NCI-H774 (cell line): ENCODE measurements around the gene COL5A1.

Experiments
- DNase-seq: peaks from one replicate; lab custom pipeline; 2025; lab: John Stamatoyannopoulos, UW

Gene COL5A1

GRCh38 chr9:134743853-134744252 is 102.2 kb downstream of the COL5A1 start:
- DNase-seq: no peak

- DNase-seq: no peak
Measured at GRCh38 chr9:134744385-134745295, 103.0 kb downstream of the COL5A1 start.

DNA sequence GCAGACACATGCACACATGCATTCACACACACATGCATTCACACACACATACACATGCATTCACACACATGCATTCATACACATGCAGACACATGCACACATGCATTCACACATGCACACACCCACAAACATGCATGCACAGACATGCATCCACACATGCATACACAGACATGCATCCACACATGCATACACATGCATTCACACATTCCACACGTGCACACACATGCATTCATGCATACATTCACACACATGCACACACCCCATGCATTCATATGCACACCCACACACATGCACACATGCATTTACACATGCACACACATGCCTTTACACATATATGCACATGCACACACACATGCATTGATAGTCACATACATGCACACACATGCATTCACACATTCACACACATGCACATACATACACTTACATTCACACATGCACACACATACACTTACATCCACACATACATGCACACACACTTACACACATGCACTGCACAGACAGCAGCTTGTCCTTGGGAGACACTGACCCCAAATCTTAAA is 106.4 kb downstream of the COL5A1 start:
- DNase-seq: no peak

DNA sequence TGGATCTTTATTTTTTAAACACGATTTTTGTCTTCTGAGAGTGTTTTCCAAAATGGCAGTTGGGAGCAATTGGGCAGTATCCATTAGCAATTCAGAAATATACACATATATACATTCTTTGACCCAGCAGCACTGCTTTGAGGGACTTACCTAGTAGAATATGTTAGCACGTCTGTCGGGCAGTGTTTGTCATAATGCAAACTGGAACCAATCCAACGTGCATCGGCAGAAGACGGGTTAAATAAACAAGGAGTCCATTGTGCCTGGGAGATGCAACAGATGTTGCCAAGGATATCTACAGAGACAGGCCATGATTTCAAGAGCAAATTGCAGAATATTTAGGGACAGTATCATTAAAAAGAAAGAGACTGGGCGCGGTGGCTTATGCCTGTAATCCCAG is 107.0 kb downstream of the COL5A1 start:
- DNase-seq: no peak

GRCh38 chr9:134750450-134751155 is 109.0 kb downstream of the COL5A1 start:
- no peak for DNase-seq

DNA sequence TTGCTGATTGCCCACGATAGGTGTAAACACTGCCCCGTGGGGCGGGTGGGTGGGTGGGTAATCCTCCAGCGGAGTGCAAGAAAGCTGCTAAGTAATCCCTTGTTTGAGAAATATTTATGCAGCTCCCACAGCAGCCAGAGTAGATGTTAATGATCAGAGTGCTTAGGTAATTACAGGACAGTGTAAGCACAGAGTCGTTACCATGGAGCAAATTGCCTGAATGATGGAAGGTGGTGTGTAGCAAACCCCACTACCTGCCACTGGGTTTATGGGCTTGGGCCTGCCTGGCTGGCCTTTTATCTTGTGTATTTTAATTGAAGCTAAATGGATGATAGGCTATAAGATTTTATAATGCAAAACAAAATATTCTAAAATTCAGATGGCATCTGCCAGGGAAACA is 110.0 kb downstream of the COL5A1 start:
- DNase-seq: no peak

GRCh38 chr9:134752471-134753168 is 111.0 kb downstream of the COL5A1 start:
- DNase-seq: no peak

DNA sequence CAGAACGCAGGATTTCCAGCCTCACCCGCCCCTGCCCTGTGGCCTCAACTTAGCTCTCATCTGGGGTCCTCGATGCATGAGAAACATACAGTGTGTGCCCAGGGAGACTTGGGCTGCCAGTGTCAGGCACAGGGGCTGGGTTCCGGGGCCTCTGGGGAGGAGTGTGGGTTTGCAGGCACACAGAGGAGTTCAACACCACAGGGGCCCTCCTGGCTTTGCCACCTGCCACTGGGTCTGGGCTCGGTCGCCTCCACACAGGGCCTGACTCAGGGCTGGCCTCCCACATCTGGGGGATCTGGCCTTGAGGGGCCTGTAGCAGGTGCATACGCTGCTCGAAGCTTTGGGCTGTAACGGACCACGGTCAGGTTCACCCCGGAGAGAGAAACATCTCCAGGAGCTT is 111.6 kb downstream of the COL5A1 start:
- no peak for DNase-seq

DNA sequence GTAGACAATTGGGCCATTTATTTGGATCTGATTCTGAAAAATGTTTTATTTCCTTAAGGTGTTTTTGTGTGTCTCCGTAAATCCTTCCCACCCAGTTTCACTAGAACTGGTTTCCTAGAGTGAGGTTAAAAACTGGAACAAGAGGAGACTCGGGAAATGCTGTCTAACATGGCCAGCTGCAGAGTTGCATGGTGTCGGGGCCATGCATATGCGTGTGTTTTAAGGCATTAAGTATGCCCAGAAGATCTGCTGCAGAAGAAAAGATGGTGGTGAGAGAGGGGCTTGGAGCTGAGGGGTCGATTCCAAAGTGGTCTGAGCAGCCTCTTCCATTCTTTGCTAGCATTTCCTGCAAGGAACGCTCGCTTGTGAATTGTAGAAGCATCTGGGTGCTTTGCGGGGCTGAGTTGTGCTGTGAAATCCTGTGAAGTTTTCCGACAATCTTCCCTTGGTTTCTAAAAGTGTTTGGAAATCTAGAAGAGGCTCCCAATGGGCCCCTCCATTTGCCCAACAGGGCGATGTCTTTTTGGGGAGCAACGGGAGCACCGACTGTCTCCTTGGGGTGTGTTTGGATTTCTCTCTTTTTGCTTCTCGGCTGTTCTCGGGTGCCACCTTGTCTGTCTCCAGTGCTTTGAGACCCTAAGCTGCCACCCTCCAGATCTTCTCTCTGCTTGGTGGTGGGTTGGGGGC is 113.8 kb downstream of the COL5A1 start:
- DNase-seq: no peak

DNA sequence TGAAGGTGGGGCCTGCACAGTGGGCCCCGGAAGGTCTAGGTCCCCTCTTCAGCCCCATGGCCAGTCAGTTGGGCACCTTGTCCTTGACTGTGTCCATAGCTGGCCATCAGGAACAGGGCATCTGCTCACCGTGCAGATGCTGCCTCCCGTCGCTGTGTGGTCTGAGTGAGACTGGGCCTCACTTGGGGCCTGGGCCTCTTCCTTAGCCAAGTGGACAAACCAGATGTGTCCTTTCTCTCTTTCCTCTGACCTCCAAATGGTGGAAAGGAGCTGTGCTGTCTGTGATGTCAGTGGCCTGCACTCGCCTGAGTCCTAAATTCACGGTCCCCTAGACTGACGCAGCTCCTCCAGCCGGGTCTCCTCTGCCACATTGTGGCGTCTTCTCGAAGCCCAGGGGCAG is 114.5 kb downstream of the COL5A1 start:
- no peak for DNase-seq

GRCh38 chr9:134757216-134757975 is 115.8 kb downstream of the COL5A1 start:
- no peak for DNase-seq

- no peak for DNase-seq
Measured at GRCh38 chr9:134758949-134759607, 117.5 kb downstream of the COL5A1 start.

DNA sequence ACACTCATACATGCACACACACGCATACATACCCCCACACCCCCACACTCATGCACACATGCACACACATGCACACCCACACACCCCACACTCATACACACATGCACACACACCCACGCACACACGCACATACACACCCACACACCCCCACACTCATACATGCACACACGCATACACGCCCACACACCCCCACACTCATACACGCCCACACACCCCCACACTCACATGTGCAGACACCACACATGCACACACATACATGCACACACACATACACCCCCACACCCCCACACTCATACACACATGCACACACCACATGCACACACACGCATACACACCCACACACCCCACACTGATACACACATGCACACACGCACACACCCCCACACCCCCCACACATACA is 118.3 kb downstream of the COL5A1 start:
- DNase-seq: no peak

GRCh38 chr9:134760750-134761420 is 119.3 kb downstream of the COL5A1 start:
- DNase-seq: no peak

GRCh38 chr9:134764473-134765269 is 123.1 kb downstream of the COL5A1 start:
- DNase-seq: no peak

DNA sequence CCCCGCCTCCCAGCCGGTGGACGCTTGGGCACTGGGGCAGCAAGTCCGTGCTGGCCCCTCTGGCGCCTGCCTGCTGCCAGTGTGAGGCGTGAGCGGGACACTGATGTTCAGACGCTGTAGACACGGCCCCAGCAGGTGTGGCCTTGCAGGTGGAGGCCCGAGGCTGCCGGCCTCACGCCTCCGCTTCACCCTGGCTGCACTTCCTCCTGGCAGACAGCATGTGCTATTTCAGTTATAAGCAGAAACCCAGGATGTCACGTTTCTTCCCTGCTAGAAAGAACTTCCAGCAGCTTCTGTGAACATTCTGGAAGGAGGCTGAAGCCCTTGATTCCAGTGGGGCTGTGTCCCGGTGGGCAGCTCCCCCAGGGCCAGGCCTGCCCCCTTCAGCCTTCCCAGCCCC is 124.2 kb downstream of the COL5A1 start:
- no peak for DNase-seq

DNA sequence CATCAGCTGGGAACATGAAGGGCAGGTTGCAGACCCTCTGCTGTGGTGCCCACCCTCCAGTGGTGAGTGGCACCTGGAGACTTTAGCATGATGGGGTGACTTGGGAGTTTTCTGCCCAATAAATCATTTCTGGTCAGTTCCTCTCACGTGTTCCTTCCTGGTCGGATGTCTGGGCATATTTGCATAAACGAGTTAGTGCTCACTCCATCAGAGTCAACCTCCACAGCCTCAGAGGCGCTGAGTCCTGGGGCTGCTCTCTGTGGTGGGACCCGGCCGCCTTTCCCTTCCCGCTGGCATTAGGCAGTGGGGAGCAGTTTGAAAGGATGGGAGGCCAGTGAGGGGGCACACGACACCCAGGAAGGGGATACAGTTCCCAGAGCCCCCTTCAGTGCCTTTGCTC is 125.0 kb downstream of the COL5A1 start:
- DNase-seq: no peak

DNA sequence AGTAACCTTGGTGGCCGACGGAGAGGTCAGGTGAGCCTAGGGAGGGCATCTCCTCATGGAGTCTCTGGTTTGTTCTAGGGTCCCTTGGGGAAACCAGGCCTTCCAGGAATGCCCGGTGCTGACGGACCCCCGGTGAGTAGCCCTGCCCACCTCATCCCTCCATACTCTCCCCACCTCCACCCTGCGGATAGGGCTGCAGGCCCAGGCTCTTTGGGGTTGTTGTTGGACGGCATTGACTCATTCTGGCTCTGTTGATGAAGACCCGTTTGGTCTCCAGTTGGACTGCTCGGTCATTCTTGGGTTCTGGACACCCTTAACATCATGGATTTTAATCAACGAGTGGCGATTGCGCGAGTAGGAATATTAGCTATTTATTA is 126.7 kb downstream of the COL5A1 start:
- no peak for DNase-seq

- DNase-seq: no peak
Measured at GRCh38 chr9:134768709-134769351, 127.2 kb downstream of the COL5A1 start.
